Esophagus squamous epithelium (tissue), 5 donors: ENCODE measurements around the gene MAP1LC3B. TPM values are rescaled to one million over a fixed set of nuclear protein-coding genes. Genes with fewer than 3 reads are reported as not detected.

ENCODE experiments used
- DNase-seq: peaks from one replicate; lab custom pipeline; 2025; lab: John Stamatoyannopoulos, UW
- H3K27ac ChIP-seq, 4 donors: fragments of 200-600 bp; sonication (generic); one replicate each; pipeline ENCODE4 v1.5.1; 2016 to 2019; ENCODE audit warnings: mild to moderate bottlenecking in 1 of 4
- H3K27me3 ChIP-seq, 4 donors: fragments of 200-600 bp; sonication (generic); 1 replicate in 3 of 4; 2 replicates in 1 of 4; pipeline versions ENCODE4 v1.5.1 to v1.6.0; 2017 to 2021; ENCODE audit warnings: antibody characterized with exemption in 1 of 4
- H3K36me3 ChIP-seq, 3 donors: fragments of 200-600 bp; sonication (generic); one replicate each; pipeline ENCODE4 v1.5.1; 2016 to 2019
- H3K4me1 ChIP-seq, 3 donors: fragments of 200-600 bp; sonication (generic); one replicate each; pipeline ENCODE4 v1.5.1; 2017 to 2019
- H3K4me3 ChIP-seq, 4 donors: fragments of 200-600 bp; sonication (generic); 1 replicate in 3 of 4; 2 replicates in 1 of 4; pipeline ENCODE4 v1.5.1; 2016 to 2019; ENCODE audit warnings: mild to moderate bottlenecking in 2 of 4, moderate library complexity in 1 of 4
- H3K9me3 ChIP-seq, 3 donors: fragments of 200-600 bp; sonication (generic); one replicate each; pipeline ENCODE4 v1.5.1; 2016 to 2019
- POLR2A ChIP-seq, 4 donors: fragments of 450-650 bp; IDR thresholded peaks; one replicate each; pipeline ENCODE4 v1.6.1; 2017; ENCODE audit warnings: antibody characterized with exemption in 4 of 4, mild to moderate bottlenecking in 4 of 4, moderate library complexity in 3 of 4
- WGBS, 2 donors: methylation state at CpG; one replicate each; pipeline ENCODE4 v1.1.5; 2018; 5-methylcytosine and 5-hydroxymethylcytosine counted together
- intact Hi-C: fragments of 100-400 bp; cut with DNase I; formaldehyde crosslinking; loops from one replicate; pipeline ENCODE4 v1.15.0; 2022
- total RNA-seq, 4 donors: library from RNA; depleted of rRNA; stranded (reverse); fragments of >200 nt; gene quantifications; one replicate each; pipeline ENCODE4 v1.1.0, GENCODE V29; 2016
- TF ChIP-seq, protein P1 (sequence below), 6 experiments: fragments of 450-650 bp in 4 of 6; fragments of 200-600 bp in 2 of 6; sonication (generic) in 2 of 6; IDR thresholded peaks; one replicate each; pipeline ENCODE4 v1.5.1; 2016 to 2019; ENCODE audit warnings: antibody characterized with exemption in 6 of 6, mild to moderate bottlenecking in 4 of 6, moderate library complexity in 4 of 6
- donor health status: DM: yes; HTN: yes; CAD: no.

Gene MAP1LC3B
- total RNA-seq: 10 to 100 TPM; 14.2 to 38.0 (median 24.4) TPM

- Histone ChIP-seq H3K36me3 (no peaks in the 10 kb centered on the region), H3K27ac (peak within 1 kb of the TSS; percentile 97 to 100 (median 98)), H3K4me1 (peaks cover 22 to 63% (median 34%) of the 10 kb centered on the region in 3 donors), H3K4me3 (peak within 1 kb of the TSS; percentile 68 to 94 (median 76)), H3K27me3 (no peaks in the 10 kb centered on the region), H3K9me3 (no peaks in the 10 kb centered on the region)
- 0% methylated on average over 1 of the region's 113 CpGs; no CpG with 5 or more reads in 1 of the 2 donors for WGBS, 2 donors
- intact Hi-C loops: no loop called here
- DNase-seq: peak; percentile 95
- TF ChIP-seq, protein P1, sequence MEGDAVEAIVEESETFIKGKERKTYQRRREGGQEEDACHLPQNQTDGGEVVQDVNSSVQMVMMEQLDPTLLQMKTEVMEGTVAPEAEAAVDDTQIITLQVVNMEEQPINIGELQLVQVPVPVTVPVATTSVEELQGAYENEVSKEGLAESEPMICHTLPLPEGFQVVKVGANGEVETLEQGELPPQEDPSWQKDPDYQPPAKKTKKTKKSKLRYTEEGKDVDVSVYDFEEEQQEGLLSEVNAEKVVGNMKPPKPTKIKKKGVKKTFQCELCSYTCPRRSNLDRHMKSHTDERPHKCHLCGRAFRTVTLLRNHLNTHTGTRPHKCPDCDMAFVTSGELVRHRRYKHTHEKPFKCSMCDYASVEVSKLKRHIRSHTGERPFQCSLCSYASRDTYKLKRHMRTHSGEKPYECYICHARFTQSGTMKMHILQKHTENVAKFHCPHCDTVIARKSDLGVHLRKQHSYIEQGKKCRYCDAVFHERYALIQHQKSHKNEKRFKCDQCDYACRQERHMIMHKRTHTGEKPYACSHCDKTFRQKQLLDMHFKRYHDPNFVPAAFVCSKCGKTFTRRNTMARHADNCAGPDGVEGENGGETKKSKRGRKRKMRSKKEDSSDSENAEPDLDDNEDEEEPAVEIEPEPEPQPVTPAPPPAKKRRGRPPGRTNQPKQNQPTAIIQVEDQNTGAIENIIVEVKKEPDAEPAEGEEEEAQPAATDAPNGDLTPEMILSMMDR (IDR thresholded peaks at IDR 0.05): no peak
- TF ChIP-seq POLR2A (IDR thresholded peaks at IDR 0.05): peak in 3 of 4 donors; percentile 93 to 99 (median 97)
These were observed at the start of gene MAP1LC3B for GRCh38 chr16:87391950-87392820. MAP1LC3B (plus strand) TSS chr16:87392336; CDS start chr16:87392428, 92 bp downstream.

GRCh38 chr16:87342504-87342903 lies 49.6 kb upstream of the MAP1LC3B start:
- H3K4me1 ChIP-seq: peaks cover 8 to 30% (median 13%) of the 10 kb centered on the region in 3 donors
- H3K4me3 ChIP-seq: no peak overlapping the region
- TF ChIP-seq, protein P1 (IDR thresholded peaks at IDR 0.05): no peak
- TF ChIP-seq POLR2A (IDR thresholded peaks at IDR 0.05): no peak
- WGBS, 2 donors: 92 to 95% methylated on average over 2 to 10 of the region's 20 CpGs
- DNase-seq: no peak
- H3K36me3 ChIP-seq: peaks cover 18 to 98% (median 27%) of the 10 kb centered on the region in 3 donors
- no peaks in the 10 kb centered on the region for H3K27me3 ChIP-seq
- no peaks in the 10 kb centered on the region for H3K9me3 ChIP-seq
- intact Hi-C loops: no loop called here
- H3K27ac ChIP-seq: no peak overlapping the region

- peaks cover 18 to 99% (median 27%) of the 10 kb centered on the region in 3 donors for H3K36me3 ChIP-seq
- DNase-seq: no peak
- H3K27me3 ChIP-seq: no peaks in the 10 kb centered on the region
- H3K9me3 ChIP-seq: no peaks in the 10 kb centered on the region
- peaks cover 8 to 30% (median 13%) of the 10 kb centered on the region in 3 donors for H3K4me1 ChIP-seq
- peak overlapping the region in 1 of 4 donors; percentile 67 for H3K27ac ChIP-seq
- TF ChIP-seq POLR2A (IDR thresholded peaks at IDR 0.05): no peak
- TF ChIP-seq, protein P1 (IDR thresholded peaks at IDR 0.05): no peak
- WGBS, 2 donors: 84 to 89% methylated on average over 12 to 13 of the region's 26 CpGs
- intact Hi-C loops: no loop called here
- no peak overlapping the region for H3K4me3 ChIP-seq
These were observed 49.0 kb upstream of the MAP1LC3B start for GRCh38 chr16:87342978-87343752.

DNA sequence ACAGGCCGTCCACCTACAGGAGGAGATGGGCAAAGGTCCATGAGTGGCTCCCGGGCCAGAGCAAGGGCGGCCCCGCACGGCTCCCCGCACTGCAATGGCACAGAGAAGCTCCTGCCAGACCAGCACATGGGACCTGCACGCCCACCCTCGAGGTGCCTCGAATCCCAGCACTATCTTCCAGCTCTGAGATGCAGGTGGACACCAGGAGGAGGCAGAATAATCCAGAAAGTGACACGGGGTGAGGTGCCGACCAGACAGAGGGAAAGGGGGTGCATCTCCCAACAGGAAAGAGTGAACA lies 48.4 kb upstream of the MAP1LC3B start:
- Histone ChIP-seq H3K27ac (peak overlapping the region in 3 of 4 donors; percentile 24 to 71 (median 67)), H3K36me3 (peaks cover 18 to 99% (median 27%) of the 10 kb centered on the region in 3 donors), H3K9me3 (no peaks in the 10 kb centered on the region), H3K27me3 (no peaks in the 10 kb centered on the region), H3K4me1 (peaks cover 8 to 30% (median 13%) of the 10 kb centered on the region in 3 donors), H3K4me3 (no peak overlapping the region)
- no peak for TF ChIP-seq POLR2A (IDR thresholded peaks at IDR 0.05)
- TF ChIP-seq, protein P1 (IDR thresholded peaks at IDR 0.05): no peak
- no peak for DNase-seq
- intact Hi-C loops: no loop called here
- 60 to 71% methylated on average over 1 of the region's 11 CpGs for WGBS, 2 donors
